ENCODE data around the gene CGAS. TPM values are rescaled to one million over a fixed set of nuclear protein-coding genes. Genes with fewer than 3 reads are reported as not detected.

Gene CGAS
- 1 to 10 TPM in 5 of 6 donors, under 1 TPM in 1; 0.97 to 2.9 (median 1.4) TPM for total RNA-seq
- polyA plus RNA-seq, result under 1 TPM; 0.70 to 0.84 TPM

GRCh38 chr6:73452107-73452461 lies at the start of gene CGAS:
Gene CGAS (minus strand): TSS chr6:73452297. CDS start chr6:73452181, 116 bp downstream.
- Histone ChIP-seq H3K27me3 (no peaks in the 10 kb centered on the region), H3K36me3 (no peaks in the 10 kb centered on the region), H3K4me3 (peak within 1 kb of the TSS; percentile 53 to 68 (median 65)), H3K9me3 (no peaks in the 10 kb centered on the region), H3K27ac (peak within 1 kb of the TSS in 3 of 4 donors; percentile 43 to 84 (median 75)), H3K4me1 (no peaks in the 10 kb centered on the region)
- 12 to 14% methylated on average over 23 of the region's 23 CpGs for WGBS, 2 donors
- ATAC-seq (peak; percentile 73 to 93 (median 88)), FAIRE-seq (no peak), DNase-seq (peak; percentile 46 to 82 (median 64))
- intact Hi-C loops (cut with DNase I), result no loop called here
- TF ChIP-seq CTCF (IDR thresholded peaks at IDR 0.05), result no peak

GRCh38 chr6:73497915-73498314 lies 45.8 kb upstream of the CGAS start:
- Histone ChIP-seq H3K27me3 (no peaks in the 10 kb centered on the region), H3K36me3 (peaks cover 0 to 53% (median 7%) of the 10 kb centered on the region in 3 donors), H3K4me1 (no peaks in the 10 kb centered on the region), H3K9me3 (no peaks in the 10 kb centered on the region), H3K27ac (no peak overlapping the region), H3K4me3 (no peak overlapping the region)
- intact Hi-C loops (cut with DNase I), result no loop called here
- WGBS, 2 donors, result 95 to 98% methylated on average over 3 of the region's 3 CpGs
- no peak for TF ChIP-seq CTCF (IDR thresholded peaks at IDR 0.05)
- DNase-seq, result no peak
- no peak for ATAC-seq
- FAIRE-seq, result no peak

GRCh38 chr6:73491377-73491776 lies 39.3 kb upstream of the CGAS start:
- peaks cover 0 to 32% (median 13%) of the 10 kb centered on the region in 3 donors for H3K36me3 ChIP-seq
- no peaks in the 10 kb centered on the region for H3K27me3 ChIP-seq
- FAIRE-seq (no peak), DNase-seq (no peak), ATAC-seq (no peak)
- no peak overlapping the region for H3K27ac ChIP-seq
- intact Hi-C loops (cut with DNase I), result no loop called here
- H3K4me1 ChIP-seq, result no peaks in the 10 kb centered on the region
- no peak overlapping the region for H3K4me3 ChIP-seq
- no peak for TF ChIP-seq CTCF (IDR thresholded peaks at IDR 0.05)
- H3K9me3 ChIP-seq, result no peaks in the 10 kb centered on the region

GRCh38 chr6:73487473-73487872 lies 35.4 kb upstream of the CGAS start:
- H3K9me3 ChIP-seq, result no peaks in the 10 kb centered on the region

More at GRCh38 chr6:73487473-73487872, 35.4 kb upstream of the CGAS start:
- intact Hi-C loops (cut with DNase I), result no loop called here
- H3K4me3 ChIP-seq, result no peak overlapping the region
- no peaks in the 10 kb centered on the region for H3K27me3 ChIP-seq
- FAIRE-seq (no peak), DNase-seq (no peak), ATAC-seq (no peak)
- H3K4me1 ChIP-seq, result no peaks in the 10 kb centered on the region
- 91 to 99% methylated on average over 7 of the region's 7 CpGs for WGBS, 2 donors
- TF ChIP-seq CTCF (IDR thresholded peaks at IDR 0.05), result no peak
- no peak overlapping the region for H3K27ac ChIP-seq
- H3K36me3 ChIP-seq, result peaks cover 0 to 55% (median 12%) of the 10 kb centered on the region in 3 donors
